Neural progenitor cell (in vitro differentiated cells): ENCODE results near the gene TEX12. TPM values are rescaled to one million over a fixed set of nuclear protein-coding genes. Genes with fewer than 3 reads are reported as not detected.
"Not testable (repeated sequence)": the region's sequence is repeated elsewhere in the genome, so short reads cannot be mapped to it uniquely, and the experiment has no call there.

Source experiments
- DNase-seq: peaks from one replicate; pipeline ENCODE4 v3.0.0-alpha.2; 2016; ENCODE audit warnings: low spot score
- H2AFZ ChIP-seq: fragments of 200-600 bp; sonication (generic); replicated peaks from 2 replicates; pipeline ENCODE4 v1.6.1; 2016; ENCODE audit warnings: antibody characterized with exemption
- H3F3A ChIP-seq: fragments of 200-600 bp; sonication (generic); 2 replicates; pipeline ENCODE4 v1.6.1; 2016; ENCODE audit warnings: antibody characterized with exemption, low read depth
- H3K27ac ChIP-seq: fragments of 200-600 bp; sonication (generic); 2 replicates; pipeline ENCODE4 v1.5.1; 2016; ENCODE audit warnings: mild to moderate bottlenecking
- H3K27me3 ChIP-seq: fragments of 200-600 bp; sonication (generic); 2 replicates; pipeline ENCODE4 v1.6.1; 2016; ENCODE audit warnings: mild to moderate bottlenecking, moderate library complexity
- H3K36me3 ChIP-seq: fragments of 200-600 bp; sonication (generic); 2 replicates; pipeline ENCODE4 v1.5.1; 2016
- H3K4me1 ChIP-seq: fragments of 200-600 bp; sonication (generic); 2 replicates; pipeline ENCODE4 v1.6.1; 2016; ENCODE audit warnings: mixed run types
- H3K4me2 ChIP-seq: fragments of 200-600 bp; sonication (generic); 2 replicates; pipeline ENCODE4 v1.6.1; 2016
- H3K4me3 ChIP-seq: fragments of 200-600 bp; sonication (generic); 2 replicates; pipeline ENCODE4 v1.5.1; 2016
- H3K79me2 ChIP-seq: fragments of 200-600 bp; sonication (generic); 2 replicates; pipeline ENCODE4 v1.6.1; 2016; ENCODE audit warnings: low read depth
- H3K9ac ChIP-seq: fragments of 200-600 bp; sonication (generic); 2 replicates; pipeline ENCODE4 v1.6.1; 2016
- H3K9me3 ChIP-seq: fragments of 200-600 bp; sonication (generic); 2 replicates; pipeline ENCODE4 v1.5.1; 2016; ENCODE audit warnings: low read depth
- H4K20me1 ChIP-seq: fragments of 200-600 bp; sonication (generic); 2 replicates; pipeline ENCODE4 v1.6.1; 2016; ENCODE audit warnings: low read depth
- H3K27ac Mint-ChIP-seq: 3 replicates; pipeline ENCODE4 v1.8.0; 2021; ENCODE audit warnings: mixed read lengths
- H3K27me3 Mint-ChIP-seq: 2 replicates; pipeline ENCODE4 v1.8.0; 2022; ENCODE audit warnings: low read depth, mild to moderate bottlenecking, inconsistent platforms, moderate library complexity, mixed read lengths; ENCODE audit not compliant: insufficient read depth
- H3K36me3 Mint-ChIP-seq: 3 replicates; pipeline ENCODE4 v1.8.0; 2021; ENCODE audit warnings: mixed read lengths
- H3K4me1 Mint-ChIP-seq: 3 replicates; pipeline ENCODE4 v1.8.0; 2021; ENCODE audit warnings: mixed read lengths
- H3K4me3 Mint-ChIP-seq: 3 replicates; pipeline ENCODE4 v1.8.0; 2021; ENCODE audit warnings: mild to moderate bottlenecking, moderate library complexity, mixed read lengths
- H3K9me3 Mint-ChIP-seq: 3 replicates; pipeline ENCODE4 v1.8.0; 2020; ENCODE audit warnings: mixed read lengths
- CTCF ChIP-seq: fragments of 200-600 bp; sonication (generic); IDR thresholded peaks from 2 replicates; pipeline ENCODE4 v1.5.1; 2017; ENCODE audit warnings: antibody characterized with exemption, mild to moderate bottlenecking
- EZH2 ChIP-seq: fragments of 200-600 bp; sonication (generic); IDR thresholded peaks from 2 replicates; pipeline ENCODE4 v1.6.1; 2017; ENCODE audit warnings: antibody characterized with exemption, mild to moderate bottlenecking, moderate library complexity
- EZH2phosphoT487 ChIP-seq: fragments of 200-600 bp; sonication (generic); IDR thresholded peaks from 2 replicates; pipeline ENCODE4 v1.6.1; 2017; ENCODE audit warnings: antibody characterized with exemption
- total RNA-seq: library from RNA; depleted of rRNA; stranded (reverse); fragments of >200 nt; gene quantifications from 2 replicates; pipeline ENCODE4 v1.2.3, GENCODE V29; 2015; ENCODE audit warnings: low replicate concordance

The TEX12 gene
- total RNA-seq, 1 donor from 2014 or later = 0.51 TPM

GRCh38 chr11:112195951-112196351 is 28.8 kb downstream of the TEX12 start:
- Mint-ChIP-seq H3K27ac (no peak overlapping the region), H3K4me3 (no peak overlapping the region)

GRCh38 chr11:112196519-112197087 is 29.4 kb downstream of the TEX12 start:
- Histone ChIP-seq H4K20me1 (no peaks in the 10 kb centered on the region), H3K36me3 (no peaks in the 10 kb centered on the region)

More at GRCh38 chr11:112195951-112196351, 28.8 kb downstream of the TEX12 start:
- H3K4me1 ChIP-seq = no peaks in the 10 kb centered on the region
- H3K9me3 ChIP-seq = no peaks in the 10 kb centered on the region
- H4K20me1 ChIP-seq = no peaks in the 10 kb centered on the region
- H3K79me2 ChIP-seq = no peaks in the 10 kb centered on the region
- H3K27me3 ChIP-seq = peaks cover 31% of the 10 kb centered on the region
- no peak overlapping the region for H3K27ac ChIP-seq
- no peak overlapping the region for H3K4me3 ChIP-seq
- H3K36me3 ChIP-seq = no peaks in the 10 kb centered on the region
- no peaks in the 10 kb centered on the region for H3K4me1 Mint-ChIP-seq
- no peaks in the 10 kb centered on the region for H3K36me3 Mint-ChIP-seq
- TF ChIP-seq CTCF (no peak), EZH2 (no peak), EZH2phosphoT487 (no peak)
- no peaks in the 10 kb centered on the region for H3F3A ChIP-seq
- H3K4me2 ChIP-seq = no peak overlapping the region
- H3K9ac ChIP-seq = no peak overlapping the region
- no peak overlapping the region for H2AFZ ChIP-seq
- no peaks in the 10 kb centered on the region for H3K9me3 Mint-ChIP-seq
- H3K27me3 Mint-ChIP-seq = peaks cover 4% of the 10 kb centered on the region
- DNase-seq = no peak

GRCh38 chr11:112199101-112199500 is 31.9 kb downstream of the TEX12 start:
- not testable (repeated sequence) for H3K27ac Mint-ChIP-seq, H3K27me3 Mint-ChIP-seq, H3F3A ChIP-seq, H3K36me3 ChIP-seq, H3K9me3 Mint-ChIP-seq, H3K4me2 ChIP-seq, DNase-seq, H3K9me3 ChIP-seq, H3K27ac ChIP-seq, H3K4me1 Mint-ChIP-seq, H3K4me1 ChIP-seq, H2AFZ ChIP-seq, H3K4me3 Mint-ChIP-seq, H3K36me3 Mint-ChIP-seq, H3K9ac ChIP-seq, H4K20me1 ChIP-seq, H3K79me2 ChIP-seq, H3K4me3 ChIP-seq
- peaks cover 31% of the 10 kb centered on the region for H3K27me3 ChIP-seq

More at GRCh38 chr11:112196519-112197087, 29.4 kb downstream of the TEX12 start:
- no peaks in the 10 kb centered on the region for H3K4me1 Mint-ChIP-seq
- H3K4me1 ChIP-seq = no peaks in the 10 kb centered on the region
- H3K27ac ChIP-seq = no peak overlapping the region
- H3K4me2 ChIP-seq = no peak overlapping the region
- no peak overlapping the region for H3K27ac Mint-ChIP-seq
- H3K9ac ChIP-seq = no peak overlapping the region
- H3K36me3 Mint-ChIP-seq = no peaks in the 10 kb centered on the region
- no peak overlapping the region for H2AFZ ChIP-seq
- H3F3A ChIP-seq = no peaks in the 10 kb centered on the region
- H3K4me3 ChIP-seq = no peak overlapping the region
- no peak overlapping the region for H3K4me3 Mint-ChIP-seq
- peaks cover 4% of the 10 kb centered on the region for H3K27me3 Mint-ChIP-seq
- no peak for DNase-seq
- H3K9me3 ChIP-seq = no peaks in the 10 kb centered on the region
- no peaks in the 10 kb centered on the region for H3K79me2 ChIP-seq
- H3K9me3 Mint-ChIP-seq = no peaks in the 10 kb centered on the region
- H3K27me3 ChIP-seq = peaks cover 31% of the 10 kb centered on the region
- TF ChIP-seq EZH2phosphoT487 (no peak), EZH2 (no peak), CTCF (no peak)

- no peak overlapping the region for H3K4me2 ChIP-seq
- no peaks in the 10 kb centered on the region for H3K4me1 ChIP-seq
- H3K4me3 Mint-ChIP-seq = no peak overlapping the region
- H3K27ac ChIP-seq = no peak overlapping the region
- no peaks in the 10 kb centered on the region for H3F3A ChIP-seq
- no peaks in the 10 kb centered on the region for H3K36me3 Mint-ChIP-seq
- H3K79me2 ChIP-seq = no peaks in the 10 kb centered on the region
- no peak overlapping the region for H3K27ac Mint-ChIP-seq
- H2AFZ ChIP-seq = no peak overlapping the region
- no peaks in the 10 kb centered on the region for H3K4me1 Mint-ChIP-seq
- H3K9me3 ChIP-seq = no peaks in the 10 kb centered on the region
- no peaks in the 10 kb centered on the region for H3K9me3 Mint-ChIP-seq
- peaks cover 31% of the 10 kb centered on the region for H3K27me3 ChIP-seq
- peaks cover 4% of the 10 kb centered on the region for H3K27me3 Mint-ChIP-seq
- no peaks in the 10 kb centered on the region for H3K36me3 ChIP-seq
- no peak for TF ChIP-seq EZH2
- no peak for TF ChIP-seq CTCF
- no peak for TF ChIP-seq EZH2phosphoT487
- no peak overlapping the region for H3K9ac ChIP-seq
- no peaks in the 10 kb centered on the region for H4K20me1 ChIP-seq
- no peak overlapping the region for H3K4me3 ChIP-seq
- DNase-seq = no peak
Observed at GRCh38 chr11:112200252-112200651, 33.1 kb downstream of the TEX12 start.
